Measurements from ENCODE around the gene CNTN6.

DNA sequence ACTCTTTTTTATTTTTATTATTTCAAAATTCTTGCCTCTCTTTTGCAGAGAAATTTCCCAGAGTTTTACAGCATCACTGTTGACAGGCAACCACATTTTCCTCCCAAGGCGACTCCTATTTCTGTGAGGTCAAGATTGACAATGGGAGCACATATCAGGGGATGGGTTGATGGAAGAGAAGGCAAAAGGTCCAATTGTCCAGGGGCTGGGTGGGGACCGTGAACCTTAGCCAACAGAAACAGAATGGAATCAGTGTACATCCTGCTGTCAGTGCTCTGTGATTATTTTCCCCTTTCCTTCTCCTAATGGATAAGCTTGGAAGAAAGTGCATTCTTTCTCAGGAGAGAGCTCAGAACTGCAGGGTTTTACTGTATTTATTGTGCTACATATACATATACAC lies 42.4 kb downstream of the CNTN6 start:
- TF ChIP-seq EZH2 (IDR thresholded peaks at IDR 0.05; ENCODE audit: borderline replicate concordance, insufficient read depth, low read depth, low read length, poor library complexity, severe bottlenecking), result no peak
- TF ChIP-seq CTCF (IDR thresholded peaks at IDR 0.05), result no peak
